NCI-H345 treated with DMSO at 0.1 percent for 48 hours (cell line): ENCODE measurements around the gene UBE2L3.
"Not testable (repeated sequence)": the region's sequence is repeated elsewhere in the genome, so short reads cannot be mapped to it uniquely, and the experiment has no call there.

Experiments used
- DNase-seq: peaks from one replicate; lab custom pipeline; 2025; ENCODE audit not compliant: unreplicated experiment; lab: John Stamatoyannopoulos, UW

UBE2L3 gene

GRCh38 chr22:21642584-21643448 lies 75.3 kb downstream of the UBE2L3 start:
- DNase-seq = peak; percentile 30

GRCh38 chr22:21643533-21644357 lies 76.2 kb downstream of the UBE2L3 start:
- DNase-seq = no peak

- DNase-seq = not testable (repeated sequence)
Observed at GRCh38 chr22:21645513-21645912, 78.0 kb downstream of the UBE2L3 start.

- peak; percentile 62 for DNase-seq
Observed at GRCh38 chr22:21646608-21647590, 79.4 kb downstream of the UBE2L3 start.

- no peak for DNase-seq
Observed at GRCh38 chr22:21650280-21650679, 82.8 kb downstream of the UBE2L3 start.

GRCh38 chr22:21650823-21651520 lies 83.5 kb downstream of the UBE2L3 start:
- DNase-seq = peak; percentile 48

GRCh38 chr22:21651521-21652009 lies 84.1 kb downstream of the UBE2L3 start:
- DNase-seq = no peak

GRCh38 chr22:21652010-21652546 lies 84.6 kb downstream of the UBE2L3 start:
- DNase-seq = peak; percentile 73

- no peak for DNase-seq
Observed at GRCh38 chr22:21652547-21653545, 85.3 kb downstream of the UBE2L3 start.

- DNase-seq = no peak
Observed at GRCh38 chr22:21657020-21657359, 89.5 kb downstream of the UBE2L3 start.

- DNase-seq = peak; percentile 70
Observed at GRCh38 chr22:21657360-21658032, 90.0 kb downstream of the UBE2L3 start.

GRCh38 chr22:21659864-21660525 lies 92.5 kb downstream of the UBE2L3 start:
- DNase-seq = no peak

GRCh38 chr22:21660904-21661303 lies 93.4 kb downstream of the UBE2L3 start:
- DNase-seq = no peak

GRCh38 chr22:21661991-21662390 lies 94.5 kb downstream of the UBE2L3 start:
- no peak for DNase-seq

GRCh38 chr22:21663738-21664137 lies 96.2 kb downstream of the UBE2L3 start:
- DNase-seq = no peak

GRCh38 chr22:21665047-21665851 lies 97.7 kb downstream of the UBE2L3 start:
- DNase-seq = no peak

- DNase-seq = no peak
Observed at GRCh38 chr22:21666786-21667185, 99.3 kb downstream of the UBE2L3 start.
